GM19043 (cell line): ENCODE measurements around the gene DUS2.
"Not testable (repeated sequence)": the region's sequence is repeated elsewhere in the genome, so short reads cannot be mapped to it uniquely, and the experiment has no call there.

Experiments used
- ATAC-seq: cut with Tn5 transposase; IDR thresholded peaks from one replicate; pipeline ENCODE4 v1.9.1; 2021; ENCODE audit warnings: low read depth; ENCODE audit not compliant: unreplicated experiment

The DUS2 gene

DNA sequence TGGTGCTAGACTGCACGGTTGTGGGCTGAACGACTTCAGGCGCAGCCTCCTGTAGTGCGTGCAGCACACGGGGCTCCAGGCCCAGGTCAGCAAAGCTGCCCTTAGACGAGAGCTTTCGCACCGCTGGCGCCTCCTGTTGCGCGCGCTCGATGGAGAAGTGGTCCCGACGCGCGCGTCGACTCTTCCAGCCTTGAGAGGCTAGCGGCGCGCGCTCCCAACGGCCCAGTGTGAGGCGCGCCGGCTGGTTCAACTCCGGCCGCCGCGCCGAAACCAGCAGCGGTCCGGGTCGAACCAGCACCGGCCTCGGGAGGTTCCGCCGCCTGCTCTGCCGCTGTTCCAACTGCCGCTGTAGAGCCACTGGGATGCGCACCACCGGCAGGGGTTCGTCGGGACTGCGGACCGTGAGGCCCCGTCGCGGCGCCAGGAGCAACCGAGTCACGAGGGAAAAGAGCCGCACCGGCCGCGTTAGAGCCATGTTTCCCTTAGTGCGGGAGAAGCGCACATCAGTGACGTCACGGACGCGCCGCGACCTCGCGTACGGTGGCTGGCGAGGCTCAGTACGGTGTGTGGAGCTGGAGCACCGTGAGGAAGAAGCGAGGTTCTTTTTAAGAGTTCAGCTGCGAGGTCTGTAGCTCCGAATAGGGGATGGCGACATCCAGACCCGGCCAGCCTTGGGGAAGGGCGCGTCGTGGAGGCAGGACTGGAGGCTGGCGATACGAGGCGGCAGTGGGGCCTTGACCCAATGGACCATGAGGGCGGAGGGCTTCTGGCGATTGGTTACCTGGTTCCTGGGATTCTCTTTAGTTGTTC is at the start of gene DUS2, which contains the start of gene DDX28:
TSS of gene DUS2 (plus strand) at position 557 of the 810 bp plus-strand sequence. CDS start 14,740 bp downstream, outside the sequence.
TSS of gene DDX28 (minus strand) at position 505 of the 810 bp plus-strand sequence. CDS start at position 475, 30 bp downstream.
- peak; percentile 66 for ATAC-seq

DNA sequence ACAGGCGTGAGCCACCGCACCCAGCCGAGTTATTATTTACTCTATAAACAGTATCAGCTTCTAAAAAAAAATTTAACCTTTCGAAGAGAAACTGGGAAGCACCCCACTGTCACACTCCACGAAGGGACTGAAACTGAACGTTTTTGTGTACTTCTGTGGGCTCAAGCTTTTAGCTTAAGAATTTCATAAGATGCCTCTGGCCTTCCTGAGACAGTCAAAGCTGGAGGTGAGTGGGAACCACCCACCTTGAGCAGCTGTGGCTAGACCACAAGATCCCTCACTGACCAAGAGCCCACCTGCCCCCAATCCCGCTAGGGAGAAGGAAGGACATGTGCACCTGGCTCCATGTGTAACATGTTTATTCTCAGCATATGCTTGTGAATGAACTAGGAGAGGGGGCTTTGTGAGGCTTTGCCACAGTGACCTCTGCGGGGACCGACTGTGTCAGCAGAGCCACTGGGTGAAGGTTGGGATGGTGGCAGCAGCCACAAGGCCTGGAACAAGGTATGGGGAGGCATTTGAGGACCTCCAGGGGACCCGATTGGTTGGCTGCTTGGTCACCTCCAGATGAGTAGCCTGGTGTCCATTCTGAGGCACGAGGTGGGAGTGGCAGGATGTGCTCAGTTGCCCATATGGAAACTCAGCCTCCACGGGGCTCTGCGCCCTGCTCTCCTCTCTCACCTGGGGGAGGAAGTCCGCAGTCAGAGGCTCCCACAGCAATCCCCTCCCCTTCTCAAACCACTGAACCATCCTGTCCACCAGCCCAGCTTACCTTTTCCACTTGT is 47.6 kb upstream of the DUS2 start:
- no peak for ATAC-seq

DNA sequence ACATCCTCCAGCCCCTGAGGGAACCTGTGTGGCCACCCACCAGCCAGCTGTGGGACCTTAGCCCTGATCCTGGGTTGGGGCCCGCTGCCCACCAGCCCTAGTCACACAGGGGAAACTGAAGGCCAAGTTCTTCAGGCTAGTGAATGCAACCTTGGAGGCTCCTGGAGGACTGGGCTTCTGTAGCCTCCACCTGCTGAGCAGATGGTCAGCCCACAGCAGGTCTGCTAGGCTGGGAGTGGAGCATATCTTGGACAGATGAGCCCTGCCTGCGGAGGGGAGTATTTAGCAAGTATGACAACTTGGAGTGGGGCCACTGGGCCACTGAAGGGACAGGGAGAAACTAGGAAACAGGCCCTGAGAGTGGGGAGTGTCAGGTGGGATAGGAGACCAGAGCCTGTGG is 46.9 kb upstream of the DUS2 start:
- ATAC-seq: no peak

DNA sequence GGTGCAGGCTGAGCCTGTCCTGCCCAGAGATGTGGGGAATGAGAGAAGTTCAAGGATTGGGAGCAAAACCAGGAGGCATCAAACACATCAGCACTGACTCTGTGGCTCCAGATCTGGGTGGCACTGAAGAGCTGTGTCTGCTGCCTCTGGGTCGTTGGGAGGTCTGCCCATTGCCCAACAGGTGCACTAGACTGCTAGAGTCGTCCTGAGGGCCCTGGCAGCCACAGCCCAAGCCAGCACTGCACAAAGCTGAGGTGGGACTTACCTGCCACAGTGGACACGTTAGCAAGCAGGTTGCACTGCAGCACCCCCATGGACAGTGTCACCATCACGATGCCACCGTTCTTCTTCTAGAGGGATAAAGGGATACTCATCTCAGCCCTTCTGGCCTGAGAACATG is 46.1 kb upstream of the DUS2 start:
- no peak for ATAC-seq

DNA sequence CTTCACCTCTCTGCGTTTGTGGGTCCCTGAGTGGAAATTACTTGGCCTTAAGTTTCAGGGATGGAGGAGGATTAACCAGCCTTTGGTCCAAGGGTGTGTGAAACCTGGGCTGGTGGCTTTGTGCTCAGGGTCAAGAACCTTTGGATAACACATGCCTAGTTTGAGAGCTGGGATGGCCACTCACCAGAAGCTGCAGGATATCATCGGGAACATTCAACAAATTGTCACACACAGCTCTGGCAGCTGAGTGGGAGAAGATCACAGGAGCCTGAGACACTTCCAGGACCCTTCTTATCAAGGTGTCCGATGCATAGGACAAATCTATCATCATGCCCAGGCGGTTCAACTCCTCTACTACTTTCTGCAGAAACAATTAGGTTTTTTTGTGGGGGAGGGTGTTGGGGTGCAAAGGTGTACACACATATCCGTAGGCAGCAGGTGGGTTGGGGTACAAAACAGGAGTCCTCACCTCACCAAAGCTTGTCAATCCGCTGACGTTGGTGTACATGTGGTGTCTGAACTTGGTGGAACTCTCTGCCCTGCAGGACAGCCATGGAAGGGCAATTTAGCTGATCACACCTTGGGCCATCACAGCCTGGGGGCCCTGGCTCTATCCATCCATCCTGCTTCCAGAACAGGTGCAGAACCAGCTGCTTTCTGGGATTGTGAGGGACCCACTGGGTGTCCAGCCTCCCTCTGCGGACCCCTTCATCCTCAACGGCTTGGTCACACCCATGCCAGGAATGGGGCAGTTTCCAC is 45.4 kb upstream of the DUS2 start:
- ATAC-seq: no peak

DNA sequence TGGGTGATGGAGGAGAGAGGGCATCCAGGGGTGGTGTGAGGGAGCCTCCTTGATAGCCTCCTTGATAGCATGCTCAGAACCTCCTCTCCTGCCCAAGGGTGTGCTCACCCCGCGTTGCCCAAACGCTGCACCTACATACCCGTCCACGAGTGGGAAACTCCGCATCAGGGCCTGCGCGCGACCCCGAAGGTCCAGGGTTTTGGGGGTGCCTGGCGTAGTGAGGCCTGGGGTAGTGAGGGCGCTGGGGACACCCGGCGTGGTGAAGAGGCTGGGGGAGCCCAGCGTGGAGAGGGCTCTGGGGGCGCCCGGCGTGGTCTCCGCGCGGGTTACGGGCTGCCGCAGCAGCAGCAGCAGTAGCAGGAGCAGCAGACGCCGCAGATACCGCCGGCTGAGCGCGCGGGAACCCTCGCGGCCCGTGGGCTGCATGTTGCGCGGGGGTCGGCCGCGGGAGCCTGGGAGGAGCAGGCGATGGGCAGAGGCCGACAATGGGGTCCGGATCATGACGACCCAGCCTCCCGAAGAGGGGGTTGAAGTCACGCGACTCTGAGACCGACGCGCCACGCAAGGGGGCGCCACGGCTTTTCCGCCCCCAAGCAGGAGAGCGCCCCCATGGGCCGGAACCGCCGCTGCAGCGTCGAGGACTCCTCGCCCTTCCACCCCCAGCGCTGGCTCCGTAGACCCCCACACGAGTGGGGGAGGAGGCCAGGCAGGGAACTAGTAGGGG is 43.0 kb upstream of the DUS2 start, which contains the start of gene DPEP3:
TSS of gene DPEP3 (minus strand) at position 545 of the 724 bp plus-strand sequence. CDS start at position 426, 119 bp downstream.
- no peak for ATAC-seq

DNA sequence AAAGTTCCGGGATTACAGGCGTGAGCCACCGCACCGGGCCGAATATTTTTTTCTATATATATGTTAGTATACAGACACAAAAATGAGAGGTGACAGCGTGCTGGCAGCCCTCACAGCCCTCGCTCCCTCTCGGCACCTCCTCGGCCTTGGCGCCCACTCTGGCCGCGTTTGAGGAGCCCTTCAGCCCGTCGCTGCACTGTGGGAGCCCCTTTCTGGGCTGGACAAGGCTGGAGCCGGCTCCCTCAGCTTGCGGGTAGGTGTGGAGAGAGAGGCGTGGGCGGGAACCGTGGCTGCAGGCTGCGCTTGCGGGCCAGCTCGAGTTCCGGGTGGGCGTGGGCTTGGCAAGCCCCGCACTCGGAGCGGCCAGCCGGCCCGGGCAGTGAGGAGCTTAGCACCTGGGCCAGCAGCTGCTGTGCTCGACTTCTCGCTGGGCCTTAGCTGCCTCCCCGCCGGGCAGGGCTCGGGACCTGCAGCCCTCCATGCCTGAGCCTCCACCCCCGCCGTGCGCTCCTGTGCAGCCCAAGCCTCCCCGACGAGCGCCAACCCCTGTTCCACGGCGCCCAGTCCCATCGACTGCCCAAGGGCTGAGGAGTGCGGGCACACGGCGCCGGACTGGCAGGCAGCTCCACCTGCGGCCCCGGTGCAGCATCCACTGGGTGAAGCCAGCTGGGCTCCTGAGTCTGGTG is 40.9 kb upstream of the DUS2 start:
- ATAC-seq: no peak

DNA sequence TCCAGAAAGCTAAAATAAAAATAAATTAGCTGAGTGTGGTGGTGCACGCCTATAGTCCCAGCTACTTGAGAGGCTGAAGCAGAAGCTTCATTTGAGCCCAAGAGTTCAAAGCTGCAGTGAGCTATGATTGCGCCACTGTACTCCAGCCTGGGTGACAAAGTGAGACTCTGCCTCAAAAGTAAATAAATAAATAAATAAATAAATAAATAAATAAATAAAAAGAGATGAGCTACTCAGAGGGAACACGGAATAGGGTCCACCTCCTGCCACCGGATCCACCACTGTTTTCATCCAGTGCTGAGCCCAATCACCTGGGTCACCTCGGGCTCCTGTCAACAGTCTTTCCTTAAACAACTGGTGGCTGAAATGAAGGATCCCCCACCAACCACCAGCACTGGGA is 36.1 kb upstream of the DUS2 start:
- ATAC-seq: no peak

DNA sequence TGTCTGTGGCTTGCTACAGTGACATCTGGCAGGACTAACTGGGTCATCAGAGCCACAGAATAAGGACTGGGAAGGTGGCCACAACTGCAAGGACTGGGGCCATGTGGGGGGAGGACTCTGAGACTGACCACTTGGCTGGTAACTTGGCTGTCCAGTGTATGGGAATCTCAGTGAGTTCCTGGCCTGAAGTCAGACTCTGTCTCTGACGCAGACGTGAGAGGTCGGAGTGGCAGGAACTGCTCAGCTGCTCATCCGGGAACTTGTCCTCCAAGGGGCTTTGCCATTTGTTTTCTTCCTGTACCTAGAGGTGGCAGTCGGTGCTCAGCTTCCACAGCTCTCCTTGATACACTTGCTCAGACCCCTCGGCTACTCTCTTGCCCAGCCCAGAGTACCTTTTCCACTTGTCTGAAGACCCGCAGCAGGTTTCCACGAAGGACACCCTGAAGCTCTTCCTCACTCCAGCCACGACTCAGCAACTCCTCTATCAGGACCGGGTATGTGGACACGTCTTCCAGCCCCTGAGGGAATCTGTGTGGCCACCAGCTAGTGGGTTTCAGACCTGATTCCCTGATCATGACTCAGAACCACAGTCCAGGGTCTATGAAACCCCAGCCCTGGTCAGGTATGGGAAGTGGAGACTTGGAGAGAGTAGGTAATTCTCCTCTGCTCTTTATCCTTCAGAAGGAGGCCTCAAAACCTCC is 35.5 kb upstream of the DUS2 start:
- no peak for ATAC-seq

DNA sequence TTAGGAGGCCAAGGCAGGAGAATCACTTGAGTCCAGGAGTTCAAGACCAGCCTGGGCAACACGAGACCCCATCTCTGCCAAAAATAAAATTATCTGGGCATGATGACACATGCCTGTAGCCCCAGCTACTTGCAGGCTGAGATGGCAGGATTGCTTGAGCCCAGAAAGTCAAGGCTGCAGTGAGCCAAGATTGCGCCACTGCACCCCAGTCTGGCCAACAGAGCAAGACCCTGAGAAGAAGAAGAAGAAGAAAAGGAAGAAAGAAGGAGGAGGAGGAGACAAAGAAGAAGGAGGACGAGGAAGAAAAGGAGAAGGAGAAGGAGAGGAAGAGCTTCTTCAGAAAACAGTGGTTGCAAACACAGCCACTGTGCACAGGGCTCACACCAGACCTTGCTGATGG is 34.4 kb upstream of the DUS2 start:
- ATAC-seq: no peak

DNA sequence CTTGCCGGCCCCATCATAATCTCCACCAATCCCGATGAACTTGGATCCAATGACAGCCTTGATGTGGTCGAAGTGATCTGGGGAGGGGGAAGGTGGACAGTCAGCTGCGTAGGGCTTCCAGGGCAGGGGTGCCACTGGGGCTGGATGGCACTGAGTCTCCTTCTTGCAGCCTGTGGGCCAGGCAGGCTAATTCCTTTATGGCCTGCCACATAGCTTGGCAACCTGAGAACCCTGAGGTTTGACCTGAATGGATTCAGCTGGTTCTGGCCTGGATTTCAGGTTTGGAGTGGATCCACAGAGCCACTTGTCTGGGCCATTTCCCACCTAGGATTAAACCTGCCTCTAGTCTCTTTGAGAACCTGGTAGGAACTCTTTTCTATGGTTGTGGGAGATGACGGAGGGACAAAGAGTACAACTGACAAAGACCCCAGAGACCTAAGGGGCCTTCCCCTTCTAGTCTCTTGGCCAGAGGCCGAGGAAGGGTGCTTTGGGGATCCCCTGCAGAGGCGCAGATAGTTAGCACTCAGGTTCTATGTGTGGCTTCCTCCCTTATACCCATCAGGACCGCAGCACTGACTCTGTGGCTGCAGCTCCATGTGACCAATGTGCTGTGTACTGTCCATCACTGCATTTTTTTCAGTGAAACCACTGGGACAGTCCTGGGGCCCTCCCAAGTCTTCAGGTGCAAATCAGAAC is 33.6 kb upstream of the DUS2 start:
- no peak for ATAC-seq

DNA sequence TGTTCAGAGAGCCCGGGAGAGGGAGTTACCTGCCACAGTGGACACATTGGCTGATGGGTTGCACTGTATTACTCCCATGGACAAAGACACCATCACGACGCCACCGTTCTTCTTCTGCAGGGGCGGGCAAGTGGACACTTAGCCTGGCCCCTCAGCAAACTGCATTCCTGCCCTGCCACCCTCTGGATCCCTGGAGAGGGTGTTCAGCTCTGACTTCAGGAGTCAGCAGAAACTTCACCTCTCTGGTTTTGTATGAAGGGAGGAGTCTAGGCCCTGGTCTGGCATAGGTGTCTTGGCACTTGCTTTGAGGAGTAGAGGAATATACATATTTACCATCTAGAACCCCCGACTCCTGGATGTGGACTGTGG is 33.1 kb upstream of the DUS2 start:
- no peak for ATAC-seq

DNA sequence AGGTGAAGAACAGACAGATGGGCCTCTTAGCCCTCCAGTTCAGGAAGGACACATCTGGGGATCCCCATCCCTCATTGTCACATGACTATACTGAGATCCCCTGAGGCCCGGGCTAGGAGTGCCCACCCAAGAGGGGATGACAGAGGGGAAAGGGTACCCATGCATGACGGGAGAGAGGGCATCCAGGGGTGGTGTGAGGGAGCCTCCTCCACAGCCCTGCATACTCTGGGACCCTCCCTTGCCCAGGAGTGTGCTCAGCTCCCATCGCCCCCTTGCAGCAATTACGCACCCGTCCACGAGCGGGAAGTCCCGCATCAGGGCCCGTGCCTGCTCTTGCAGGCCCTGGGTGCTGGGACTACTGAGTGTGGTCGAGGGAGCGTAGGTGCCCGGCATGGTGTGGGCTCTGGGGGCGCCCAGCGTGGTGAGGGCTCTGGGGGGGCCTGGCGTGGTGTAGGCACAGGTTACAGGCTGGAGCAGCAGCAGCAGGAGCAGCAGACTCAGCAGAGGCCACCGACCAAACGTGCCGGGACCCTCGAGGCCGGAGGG is 30.4 kb upstream of the DUS2 start:
- no peak for ATAC-seq

DNA sequence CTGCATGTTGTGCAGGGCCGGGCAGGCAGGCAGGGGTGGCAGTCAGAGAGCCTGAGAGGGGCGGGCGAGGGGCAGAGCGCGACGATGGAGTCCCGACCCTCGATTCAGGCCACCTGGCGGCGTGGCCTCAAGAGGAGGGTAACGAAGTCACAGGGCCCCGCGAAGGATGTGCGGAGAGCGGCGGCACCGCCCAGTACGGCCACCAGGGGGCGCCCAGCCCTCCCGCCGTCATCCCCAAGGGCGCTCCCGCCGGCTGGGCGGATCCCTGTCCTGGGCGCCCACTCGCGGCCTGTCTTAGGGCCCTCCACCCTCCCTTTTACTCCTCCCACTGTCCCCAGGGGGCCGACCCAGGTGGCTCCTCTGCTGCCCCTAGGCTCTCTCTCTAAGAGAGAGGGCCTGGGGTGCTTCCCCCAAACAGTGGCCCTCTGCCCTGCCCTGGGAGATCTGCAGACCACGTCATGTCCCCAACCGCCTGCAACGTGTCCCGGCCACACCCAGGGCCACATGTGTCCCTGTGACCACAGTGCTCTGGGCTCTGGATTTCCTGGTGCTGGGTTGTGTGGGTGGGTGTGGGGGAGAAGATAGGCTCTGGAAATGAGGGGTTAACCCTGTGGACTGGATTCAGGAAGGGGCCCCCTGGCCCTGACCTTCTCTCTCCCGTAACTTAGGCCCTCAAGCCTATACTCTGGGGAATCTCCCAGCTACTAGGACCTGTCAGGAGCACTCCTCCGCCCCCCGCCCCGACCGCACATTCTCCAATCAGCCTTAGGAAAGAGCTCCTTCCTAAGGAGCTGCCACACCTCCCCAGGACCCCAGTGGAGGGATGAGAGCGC is 29.7 kb upstream of the DUS2 start:
- ATAC-seq: peak; percentile 50

DNA sequence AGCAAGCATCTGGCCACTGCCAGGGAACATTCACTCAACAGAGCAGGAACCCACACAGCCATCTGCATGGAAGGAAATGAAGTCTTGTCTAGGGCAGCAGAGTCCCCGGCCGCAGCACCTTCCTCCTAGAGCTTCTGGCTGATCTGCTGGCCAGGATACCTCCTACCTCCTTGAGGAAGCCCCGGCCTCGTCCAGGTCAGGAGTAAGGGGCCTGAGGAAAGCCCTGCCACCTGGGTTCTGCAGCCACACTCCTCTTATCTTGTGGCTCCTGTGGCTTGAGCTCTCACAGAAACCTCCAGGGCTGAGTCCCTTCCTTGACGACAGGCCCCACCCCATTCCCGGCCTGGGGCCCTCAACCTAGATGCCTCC is 29.1 kb upstream of the DUS2 start:
- not testable (repeated sequence) for ATAC-seq

DNA sequence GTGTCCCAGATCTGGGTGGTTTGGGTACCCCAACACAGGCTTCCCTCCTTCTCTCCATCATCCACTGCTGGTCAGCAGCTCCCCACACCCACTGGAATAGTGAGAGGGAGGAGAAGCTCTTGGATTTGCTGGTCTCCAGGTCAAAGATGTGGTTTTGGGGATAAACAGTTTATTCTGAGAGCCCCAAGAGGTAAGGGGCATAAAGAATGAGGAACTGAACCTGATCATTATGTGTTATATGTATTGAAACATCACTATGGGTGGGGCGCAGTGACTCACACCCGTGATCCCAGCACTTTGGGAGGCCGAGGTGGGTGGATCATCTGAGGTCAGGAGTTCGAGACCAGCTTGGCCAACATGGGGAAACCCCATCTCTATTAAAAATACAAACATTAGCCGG is 27.7 kb upstream of the DUS2 start:
- ATAC-seq: no peak

DNA sequence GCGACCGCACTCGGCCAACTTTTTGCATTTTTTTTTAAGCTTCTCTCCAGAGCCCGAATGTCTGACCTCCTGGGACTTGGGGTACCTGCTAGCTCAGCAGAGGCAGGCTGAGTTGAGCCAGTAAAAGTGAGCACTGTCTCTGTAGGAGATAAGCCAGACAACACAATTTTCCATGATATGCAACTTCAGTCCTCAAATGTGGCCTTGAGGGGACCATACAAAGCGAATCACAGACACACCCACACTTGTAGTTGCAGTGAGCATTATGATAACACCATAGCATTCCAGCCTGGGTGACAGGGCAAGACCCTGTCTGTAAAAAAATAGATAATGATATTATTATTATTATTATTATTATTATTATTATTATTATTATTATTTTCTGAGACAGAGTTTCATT is 26.4 kb upstream of the DUS2 start:
- no peak for ATAC-seq
